Measurements from ENCODE around the gene XPNPEP2.

GRCh38 chrX:129696463-129697155 is 42.2 kb upstream of the XPNPEP2 start:
- TF ChIP-seq, protein P1, sequence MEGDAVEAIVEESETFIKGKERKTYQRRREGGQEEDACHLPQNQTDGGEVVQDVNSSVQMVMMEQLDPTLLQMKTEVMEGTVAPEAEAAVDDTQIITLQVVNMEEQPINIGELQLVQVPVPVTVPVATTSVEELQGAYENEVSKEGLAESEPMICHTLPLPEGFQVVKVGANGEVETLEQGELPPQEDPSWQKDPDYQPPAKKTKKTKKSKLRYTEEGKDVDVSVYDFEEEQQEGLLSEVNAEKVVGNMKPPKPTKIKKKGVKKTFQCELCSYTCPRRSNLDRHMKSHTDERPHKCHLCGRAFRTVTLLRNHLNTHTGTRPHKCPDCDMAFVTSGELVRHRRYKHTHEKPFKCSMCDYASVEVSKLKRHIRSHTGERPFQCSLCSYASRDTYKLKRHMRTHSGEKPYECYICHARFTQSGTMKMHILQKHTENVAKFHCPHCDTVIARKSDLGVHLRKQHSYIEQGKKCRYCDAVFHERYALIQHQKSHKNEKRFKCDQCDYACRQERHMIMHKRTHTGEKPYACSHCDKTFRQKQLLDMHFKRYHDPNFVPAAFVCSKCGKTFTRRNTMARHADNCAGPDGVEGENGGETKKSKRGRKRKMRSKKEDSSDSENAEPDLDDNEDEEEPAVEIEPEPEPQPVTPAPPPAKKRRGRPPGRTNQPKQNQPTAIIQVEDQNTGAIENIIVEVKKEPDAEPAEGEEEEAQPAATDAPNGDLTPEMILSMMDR (conservative IDR thresholded peaks at IDR 0.05; ENCODE audit: low read depth, low read length) = no peak
- no peak for TF ChIP-seq EZH2 (IDR thresholded peaks at IDR 0.05; ENCODE audit: low read length, unreplicated experiment)
- no peak for TF ChIP-seq EZH2phosphoT487 (IDR thresholded peaks at IDR 0.05; ENCODE audit: borderline replicate concordance, low read length)
